SU-DHL-6 (cell line): ENCODE measurements around the gene CD93.

Source experiments
- CTCF ChIP-seq: fragments of 200-600 bp; sonication (generic); IDR thresholded peaks from one replicate; pipeline ENCODE4 v1.5.1; 2017; ENCODE audit warnings: antibody characterized with exemption, mild to moderate bottlenecking, low read length, moderate library complexity; ENCODE audit not compliant: insufficient read depth, poor library complexity, severe bottlenecking
- EZH2phosphoT487 ChIP-seq: fragments of 200-600 bp; sonication (generic), shearing (Covaris generic); conservative IDR thresholded peaks from 2 replicates; pipeline ENCODE4 v1.6.1; 2018; ENCODE audit warnings: mild to moderate bottlenecking, antibody characterized with exemption, low read length, moderate library complexity, mixed read lengths

- no peak for TF ChIP-seq CTCF
- no peak for TF ChIP-seq EZH2phosphoT487
Observed at GRCh38 chr20:23062632-23063031, 23.5 kb downstream of the CD93 start.
